OCI-LY1 (cell line): ENCODE data around the gene SH3RF3.

Experiments
- H2AFZ ChIP-seq: fragments of 200-600 bp; sonication (generic), shearing (Covaris generic); 2 replicates; pipeline ENCODE4 v1.6.0; 2014; ENCODE audit warnings: antibody characterized with exemption, mild to moderate bottlenecking, low read length
- H3F3A ChIP-seq: fragments of 200-600 bp; sonication (generic), shearing (Covaris generic); 2 replicates; pipeline ENCODE4 v1.6.0; 2014; ENCODE audit warnings: mild to moderate bottlenecking, antibody characterized with exemption, low read length, moderate library complexity; ENCODE audit not compliant: insufficient read depth
- H3K27ac ChIP-seq: fragments of 200-600 bp; sonication (generic); 2 replicates; pipeline ENCODE4 v1.5.1; 2014; ENCODE audit warnings: low read length, mixed run types, mild to moderate bottlenecking, low read depth; ENCODE audit not compliant: poor library complexity, severe bottlenecking
- H3K27me3 ChIP-seq: fragments of 200-600 bp; sonication (generic); 2 replicates; pipeline ENCODE4 v1.6.0; 2014; ENCODE audit warnings: antibody characterized with exemption, mild to moderate bottlenecking, low read length, moderate library complexity; ENCODE audit not compliant: insufficient read depth
- H3K36me3 ChIP-seq: fragments of 200-600 bp; sonication (generic); 2 replicates; pipeline ENCODE4 v1.6.1; 2014; ENCODE audit warnings: mild to moderate bottlenecking, antibody characterized with exemption, low read length, moderate library complexity, mixed read lengths; ENCODE audit not compliant: insufficient read depth
- H3K4me1 ChIP-seq: fragments of 200-600 bp; sonication (generic); 2 replicates; pipeline ENCODE4 v1.5.1; 2014; ENCODE audit warnings: mild to moderate bottlenecking, low read length, moderate library complexity; ENCODE audit not compliant: insufficient read depth, severe bottlenecking
- H3K4me2 ChIP-seq: fragments of 200-600 bp; sonication (generic), shearing (Covaris generic); 2 replicates; pipeline ENCODE4 v1.6.1; 2014; ENCODE audit warnings: low read length
- H3K4me3 ChIP-seq: fragments of 200-600 bp; sonication (generic); 2 replicates; pipeline ENCODE4 v1.5.1; 2014; ENCODE audit warnings: low read length, low read depth, mild to moderate bottlenecking, mixed read lengths; ENCODE audit not compliant: poor library complexity, severe bottlenecking
- H3K79me2 ChIP-seq: fragments of 200-600 bp; shearing (Covaris generic); 2 replicates; pipeline ENCODE4 v1.6.1; 2016; ENCODE audit warnings: mixed run types, low read length, mixed read lengths; ENCODE audit not compliant: insufficient read depth
- H3K9ac ChIP-seq: fragments of 200-600 bp; sonication (generic), shearing (Covaris generic); 2 replicates; pipeline ENCODE4 v1.6.1; 2014; ENCODE audit warnings: mild to moderate bottlenecking, low read length, mixed read lengths
- H3K9me2 ChIP-seq: fragments of 200-600 bp; sonication (generic), shearing (Covaris generic); 2 replicates; pipeline ENCODE4 v1.6.1; 2014; ENCODE audit warnings: low read depth, mild to moderate bottlenecking, low read length, mixed read lengths
- H3K9me3 ChIP-seq: fragments of 200-600 bp; shearing (Covaris generic); 2 replicates; pipeline ENCODE4 v1.6.1; 2014; ENCODE audit warnings: low read length, mixed read lengths
- H4K20me1 ChIP-seq: fragments of 200-600 bp; sonication (generic), shearing (Covaris generic); 2 replicates; pipeline ENCODE4 v1.6.0; 2016; ENCODE audit warnings: mild to moderate bottlenecking, low read length; ENCODE audit not compliant: insufficient read depth
- EZH2 ChIP-seq: fragments of 200-600 bp; sonication (generic), shearing (Covaris generic); IDR thresholded peaks from 2 replicates; pipeline ENCODE4 v1.8.0; 2017; ENCODE audit warnings: borderline replicate concordance, mixed run types, mild to moderate bottlenecking, antibody characterized with exemption, low read length, moderate library complexity, mixed read lengths
- TF ChIP-seq, protein P1 (sequence below): fragments of 200-600 bp; sonication (generic), shearing (Covaris generic); IDR thresholded peaks from 2 replicates; pipeline ENCODE4 v1.5.1; 2017; ENCODE audit warnings: mild to moderate bottlenecking, antibody characterized with exemption, low read length, moderate library complexity, mixed read lengths

Gene SH3RF3

DNA sequence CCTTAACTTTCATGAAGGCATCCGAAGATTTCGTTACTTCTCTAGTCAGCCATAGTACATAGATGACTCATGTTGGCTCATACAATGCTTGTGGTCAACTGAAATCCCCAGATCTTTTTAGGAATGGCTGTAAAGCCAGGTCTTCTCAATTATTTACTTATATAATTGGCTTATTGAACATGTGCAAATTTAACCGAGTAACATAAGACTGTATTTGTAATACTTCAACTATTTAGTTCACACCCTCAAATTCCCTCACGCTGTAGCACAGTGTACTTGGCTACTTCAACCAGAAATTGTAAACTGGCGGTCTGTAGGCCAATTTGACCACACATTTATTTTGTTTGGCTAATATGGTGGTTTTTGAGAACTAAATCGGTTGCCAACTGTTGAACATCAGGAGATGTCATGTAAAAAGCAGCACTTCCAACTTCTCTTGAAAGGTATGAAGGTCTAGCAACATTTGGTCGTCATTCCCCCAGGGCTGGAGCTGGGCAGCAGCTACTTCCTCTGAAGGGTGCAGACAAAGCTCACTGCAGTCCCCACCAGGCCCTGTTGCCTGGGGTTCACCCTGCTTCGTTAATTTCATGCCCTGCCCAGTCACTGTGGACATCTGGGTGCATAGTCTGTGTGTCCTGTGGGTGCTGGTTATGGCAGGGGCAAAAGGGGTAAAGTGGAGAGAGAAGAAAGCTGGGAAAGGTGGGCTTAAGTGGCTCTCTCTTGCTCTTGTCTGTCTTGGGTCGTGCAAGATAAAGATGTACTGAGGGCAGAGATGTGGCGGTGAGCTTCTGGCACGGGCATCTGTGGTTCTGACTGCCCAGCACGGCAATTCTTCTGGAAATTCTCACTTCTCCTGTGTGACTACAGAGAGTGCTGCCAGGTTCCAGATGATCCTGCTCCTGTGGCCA, 3.2 kb upstream of the SH3RF3 start:
- H3F3A ChIP-seq = no peaks in the 10 kb centered on the region
- no peaks in the 10 kb centered on the region for H3K4me1 ChIP-seq
- H3K4me2 ChIP-seq = no peak overlapping the region
- H3K9ac ChIP-seq = no peak overlapping the region
- no peaks in the 10 kb centered on the region for H3K9me3 ChIP-seq
- H3K27me3 ChIP-seq = no peaks in the 10 kb centered on the region
- no peak overlapping the region for H3K4me3 ChIP-seq
- H3K9me2 ChIP-seq = no peaks in the 10 kb centered on the region
- H3K36me3 ChIP-seq = no peaks in the 10 kb centered on the region
- TF ChIP-seq EZH2 = no peak
- TF ChIP-seq, protein P1, sequence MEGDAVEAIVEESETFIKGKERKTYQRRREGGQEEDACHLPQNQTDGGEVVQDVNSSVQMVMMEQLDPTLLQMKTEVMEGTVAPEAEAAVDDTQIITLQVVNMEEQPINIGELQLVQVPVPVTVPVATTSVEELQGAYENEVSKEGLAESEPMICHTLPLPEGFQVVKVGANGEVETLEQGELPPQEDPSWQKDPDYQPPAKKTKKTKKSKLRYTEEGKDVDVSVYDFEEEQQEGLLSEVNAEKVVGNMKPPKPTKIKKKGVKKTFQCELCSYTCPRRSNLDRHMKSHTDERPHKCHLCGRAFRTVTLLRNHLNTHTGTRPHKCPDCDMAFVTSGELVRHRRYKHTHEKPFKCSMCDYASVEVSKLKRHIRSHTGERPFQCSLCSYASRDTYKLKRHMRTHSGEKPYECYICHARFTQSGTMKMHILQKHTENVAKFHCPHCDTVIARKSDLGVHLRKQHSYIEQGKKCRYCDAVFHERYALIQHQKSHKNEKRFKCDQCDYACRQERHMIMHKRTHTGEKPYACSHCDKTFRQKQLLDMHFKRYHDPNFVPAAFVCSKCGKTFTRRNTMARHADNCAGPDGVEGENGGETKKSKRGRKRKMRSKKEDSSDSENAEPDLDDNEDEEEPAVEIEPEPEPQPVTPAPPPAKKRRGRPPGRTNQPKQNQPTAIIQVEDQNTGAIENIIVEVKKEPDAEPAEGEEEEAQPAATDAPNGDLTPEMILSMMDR = no peak
- H3K27ac ChIP-seq = no peak overlapping the region
- H4K20me1 ChIP-seq = no peaks in the 10 kb centered on the region
- no peaks in the 10 kb centered on the region for H3K79me2 ChIP-seq
- no peak overlapping the region for H2AFZ ChIP-seq

GRCh38 chr2:109126501-109126860, 2.5 kb upstream of the SH3RF3 start:
- H3K79me2 ChIP-seq = no peaks in the 10 kb centered on the region
- no peaks in the 10 kb centered on the region for H3K9me3 ChIP-seq
- H3F3A ChIP-seq = no peaks in the 10 kb centered on the region
- H3K9me2 ChIP-seq = no peaks in the 10 kb centered on the region
- H3K36me3 ChIP-seq = no peaks in the 10 kb centered on the region
- TF ChIP-seq EZH2 = no peak
- TF ChIP-seq, protein P1 = no peak
- no peak overlapping the region for H3K27ac ChIP-seq
- no peak overlapping the region for H3K4me3 ChIP-seq
- H3K4me2 ChIP-seq = no peak overlapping the region
- no peak overlapping the region for H2AFZ ChIP-seq
- H3K9ac ChIP-seq = no peak overlapping the region
- no peaks in the 10 kb centered on the region for H3K4me1 ChIP-seq
- no peaks in the 10 kb centered on the region for H4K20me1 ChIP-seq
- H3K27me3 ChIP-seq = no peaks in the 10 kb centered on the region

DNA sequence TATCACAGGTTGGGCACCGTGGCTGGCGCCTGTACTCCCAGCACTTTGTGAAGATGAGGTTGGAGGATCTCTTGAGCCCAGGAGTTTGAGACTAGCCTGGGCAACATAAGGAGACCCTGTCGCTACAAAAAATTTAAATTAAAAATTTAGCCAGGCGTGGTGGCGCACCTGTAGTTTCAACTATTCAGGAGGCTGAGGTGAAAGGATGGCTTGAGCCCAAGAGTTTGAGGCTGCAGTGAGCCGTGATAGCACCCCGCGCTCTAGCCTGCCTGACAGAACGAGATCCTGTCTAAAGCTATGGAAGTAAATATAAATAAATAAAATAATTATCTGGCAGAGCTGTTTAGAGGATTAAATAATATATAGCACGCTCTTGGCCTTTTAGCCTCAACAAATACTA, 1.4 kb upstream of the SH3RF3 start:
- Histone ChIP-seq H3F3A (no peaks in the 10 kb centered on the region), H3K27ac (no peak overlapping the region), H3K27me3 (no peaks in the 10 kb centered on the region), H3K4me2 (no peak overlapping the region), H3K4me1 (no peaks in the 10 kb centered on the region), H3K4me3 (no peak overlapping the region), H3K9ac (no peak overlapping the region), H4K20me1 (no peaks in the 10 kb centered on the region; the same call in 1 of the 2 replicates), H3K9me2 (no peaks in the 10 kb centered on the region), H3K9me3 (no peaks in the 10 kb centered on the region), H3K79me2 (no peaks in the 10 kb centered on the region), H2AFZ (no peak overlapping the region), H3K36me3 (no peaks in the 10 kb centered on the region)
- TF ChIP-seq EZH2 = no peak
- TF ChIP-seq, protein P1 = no peak
